Dendritic cell treated with granulocyte-macrophage colony-stimulating factor and Interleukin-4, amounts not matched to agents 40 ng/mL and 50 ng/mL, for 4 days (primary cell): Measurements from ENCODE around the gene MTX1.
"Not testable (repeated sequence)": the region's sequence is repeated elsewhere in the genome, so short reads cannot be mapped to it uniquely, and the experiment has no call there.

Experiments
- H3K27ac Mint-ChIP-seq: one replicate; pipeline ENCODE4 v1.8.0; 2022; ENCODE audit warnings: mild to moderate bottlenecking, mixed read lengths
- H3K27me3 Mint-ChIP-seq: one replicate; pipeline ENCODE4 v1.8.0; 2022; ENCODE audit warnings: mild to moderate bottlenecking, mixed read lengths
- H3K36me3 Mint-ChIP-seq: one replicate; pipeline ENCODE4 v1.8.0; 2022; ENCODE audit warnings: low read depth, mixed read lengths
- H3K4me1 Mint-ChIP-seq: one replicate; pipeline ENCODE4 v1.8.0; 2022; ENCODE audit warnings: low read depth, mixed read lengths
- H3K4me3 Mint-ChIP-seq: one replicate; pipeline ENCODE4 v1.8.0; 2022; ENCODE audit warnings: mild to moderate bottlenecking, moderate library complexity, mixed read lengths
- H3K9me3 Mint-ChIP-seq: one replicate; pipeline ENCODE4 v1.8.0; 2022; ENCODE audit warnings: mixed read lengths
- intact Hi-C: fragments of 100-400 bp; cut with micrococcal nuclease; formaldehyde crosslinking; loops from one replicate; pipeline ENCODE4 v1.15.0; 2022

The MTX1 gene

GRCh38 chr1:155241069-155241679 lies 32.7 kb downstream of the MTX1 start:
- peaks cover 64% of the 10 kb centered on the region for H3K4me1 Mint-ChIP-seq
- intact Hi-C loops, result loop anchor here (5.0 kb wide), 1 partner anchor 34 kb away; the partner anchor contains the start of genes MTX1 and THBS3

GRCh38 chr1:155241841-155242264 lies 33.4 kb downstream of the MTX1 start:
- H3K9me3 Mint-ChIP-seq, result no peaks in the 10 kb centered on the region
- H3K4me3 Mint-ChIP-seq, result peak overlapping the region; percentile 44
- peak overlapping the region; percentile 91 for H3K27ac Mint-ChIP-seq
- intact Hi-C loops, result loop anchor here (5.0 kb wide), 1 partner anchor 35 kb away; the partner anchor contains the start of genes MTX1 and THBS3
- peaks cover 38% of the 10 kb centered on the region for H3K36me3 Mint-ChIP-seq
- no peaks in the 10 kb centered on the region for H3K27me3 Mint-ChIP-seq
- H3K4me1 Mint-ChIP-seq, result peaks cover 64% of the 10 kb centered on the region

More at GRCh38 chr1:155241069-155241679, 32.7 kb downstream of the MTX1 start:
- Mint-ChIP-seq H3K4me3 (peak overlapping the region; percentile 84), H3K36me3 (peaks cover 38% of the 10 kb centered on the region), H3K27ac (peak overlapping the region; percentile 91), H3K9me3 (no peaks in the 10 kb centered on the region), H3K27me3 (no peaks in the 10 kb centered on the region)

GRCh38 chr1:155242805-155243358 lies 34.4 kb downstream of the MTX1 start:
- Mint-ChIP-seq H3K27ac (peak overlapping the region; percentile 91), H3K36me3 (peaks cover 38% of the 10 kb centered on the region), H3K4me1 (peaks cover 64% of the 10 kb centered on the region), H3K27me3 (no peaks in the 10 kb centered on the region), H3K4me3 (peak overlapping the region; percentile 78), H3K9me3 (no peaks in the 10 kb centered on the region)
- intact Hi-C loops, result loop anchor here (5.0 kb wide), 1 partner anchor 36 kb away; the partner anchor contains the start of genes MTX1 and THBS3

- peak overlapping the region; percentile 78 for H3K4me3 Mint-ChIP-seq
- H3K4me1 Mint-ChIP-seq, result peaks cover 53% of the 10 kb centered on the region
- intact Hi-C loops, result loop anchor here (5.0 kb wide), 1 partner anchor 37 kb away; the partner anchor contains the start of genes MTX1 and THBS3
- H3K9me3 Mint-ChIP-seq, result no peaks in the 10 kb centered on the region
- peaks cover 26% of the 10 kb centered on the region for H3K36me3 Mint-ChIP-seq
- H3K27ac Mint-ChIP-seq, result peak overlapping the region; percentile 74
- no peaks in the 10 kb centered on the region for H3K27me3 Mint-ChIP-seq
These were observed 36.1 kb downstream of the MTX1 start for GRCh38 chr1:155244368-155245162.

GRCh38 chr1:155245163-155245524 lies 36.6 kb downstream of the MTX1 start:
- peaks cover 21% of the 10 kb centered on the region for H3K36me3 Mint-ChIP-seq
- H3K27ac Mint-ChIP-seq, result peak overlapping the region; percentile 74

GRCh38 chr1:155246796-155247195 lies 38.3 kb downstream of the MTX1 start:
- H3K9me3 Mint-ChIP-seq, H3K4me3 Mint-ChIP-seq, H3K27ac Mint-ChIP-seq, intact Hi-C loops, H3K27me3 Mint-ChIP-seq: not testable (repeated sequence)
- peaks cover 21% of the 10 kb centered on the region for H3K36me3 Mint-ChIP-seq
- H3K4me1 Mint-ChIP-seq, result peaks cover 47% of the 10 kb centered on the region

More at GRCh38 chr1:155245163-155245524, 36.6 kb downstream of the MTX1 start:
- Mint-ChIP-seq H3K27me3 (no peaks in the 10 kb centered on the region), H3K4me1 (peaks cover 51% of the 10 kb centered on the region), H3K4me3 (peak overlapping the region; percentile 78), H3K9me3 (no peaks in the 10 kb centered on the region)
- intact Hi-C loops, result no loop called here

- Mint-ChIP-seq H3K4me1 (peaks cover 42% of the 10 kb centered on the region), H3K4me3 (no peak overlapping the region), H3K36me3 (peaks cover 21% of the 10 kb centered on the region), H3K9me3 (no peaks in the 10 kb centered on the region), H3K27me3 (no peaks in the 10 kb centered on the region), H3K27ac (no peak overlapping the region)
- intact Hi-C loops, result no loop called here
These were observed 39.4 kb downstream of the MTX1 start for GRCh38 chr1:155247667-155248553.

- Mint-ChIP-seq H3K4me3 (peak overlapping the region; percentile 65), H3K36me3 (peaks cover 25% of the 10 kb centered on the region), H3K9me3 (no peaks in the 10 kb centered on the region), H3K4me1 (peaks cover 39% of the 10 kb centered on the region), H3K27ac (peak overlapping the region; percentile 80), H3K27me3 (no peaks in the 10 kb centered on the region)
- intact Hi-C loops, result loop anchor here (2.0 to 5.0 kb wide), 3 partner anchors 75 to 342 kb away; no protein-coding TSS in a partner anchor
These were observed 41.7 kb downstream of the MTX1 start for GRCh38 chr1:155250246-155250632.

GRCh38 chr1:155250633-155251449 lies 42.3 kb downstream of the MTX1 start:
- no peaks in the 10 kb centered on the region for H3K9me3 Mint-ChIP-seq
- peaks cover 31% of the 10 kb centered on the region for H3K36me3 Mint-ChIP-seq
- intact Hi-C loops, result loop anchor here (2.0 to 5.0 kb wide), 3 partner anchors 74 to 341 kb away; no protein-coding TSS in a partner anchor
- peak overlapping the region; percentile 80 for H3K27ac Mint-ChIP-seq
- peak overlapping the region; percentile 59 for H3K4me3 Mint-ChIP-seq
- H3K4me1 Mint-ChIP-seq, result peaks cover 41% of the 10 kb centered on the region
- H3K27me3 Mint-ChIP-seq, result no peaks in the 10 kb centered on the region

GRCh38 chr1:155251566-155251965 lies 43.1 kb downstream of the MTX1 start:
- Mint-ChIP-seq H3K27me3 (no peaks in the 10 kb centered on the region), H3K27ac (no peak overlapping the region), H3K36me3 (peaks cover 34% of the 10 kb centered on the region), H3K9me3 (no peaks in the 10 kb centered on the region), H3K4me3 (no peak overlapping the region), H3K4me1 (peaks cover 49% of the 10 kb centered on the region)
- intact Hi-C loops, result loop anchor here (2.0 to 5.0 kb wide), 3 partner anchors 73 to 341 kb away; no protein-coding TSS in a partner anchor

- H3K4me1 Mint-ChIP-seq, result peaks cover 59% of the 10 kb centered on the region
- no peak overlapping the region for H3K4me3 Mint-ChIP-seq
- no peaks in the 10 kb centered on the region for H3K9me3 Mint-ChIP-seq
- H3K27ac Mint-ChIP-seq, result peak overlapping the region; percentile 90
- intact Hi-C loops, result loop anchor here (5.0 kb wide), 2 partner anchors 249 to 339 kb away; no protein-coding TSS in a partner anchor
- peaks cover 33% of the 10 kb centered on the region for H3K36me3 Mint-ChIP-seq
- H3K27me3 Mint-ChIP-seq, result no peaks in the 10 kb centered on the region
These were observed 44.7 kb downstream of the MTX1 start for GRCh38 chr1:155253208-155253607.

- intact Hi-C loops, result loop anchor here (5.0 kb wide), 2 partner anchors 249 to 339 kb away; no protein-coding TSS in a partner anchor
- peaks cover 37% of the 10 kb centered on the region for H3K36me3 Mint-ChIP-seq
- H3K27me3 Mint-ChIP-seq, result no peaks in the 10 kb centered on the region
- H3K4me3 Mint-ChIP-seq, result peak overlapping the region; percentile 76
- H3K27ac Mint-ChIP-seq, result peak overlapping the region; percentile 90
- H3K9me3 Mint-ChIP-seq, result no peaks in the 10 kb centered on the region
- H3K4me1 Mint-ChIP-seq, result peaks cover 59% of the 10 kb centered on the region
These were observed 45.3 kb downstream of the MTX1 start for GRCh38 chr1:155253797-155254196.
